Measurements from ENCODE around the gene SSRP1.

Gene SSRP1

GRCh38 chr11:57335343-57336110 is at the start of gene SSRP1:
Gene SSRP1, minus strand, starts transcription at chr11:57335892. Its CDS starts 771 bp downstream, at chr11:57335121.
- peaks cover 31% of the 10 kb centered on the region for H3K4me1 Mint-ChIP-seq
- no peaks in the 10 kb centered on the region for H3K9me3 Mint-ChIP-seq
- H3K27me3 Mint-ChIP-seq, result no peaks in the 10 kb centered on the region
- H3K27ac Mint-ChIP-seq (ENCODE audit: low read depth), result peak within 1 kb of the TSS; percentile 97
- peak; percentile 99 for ATAC-seq (replicated peaks; ENCODE audit: extremely low read depth, poor library complexity, severe bottlenecking)
- peak; percentile 69 to 79 for DNase-seq (ENCODE audit: low spot score in 2 of 2)
- peak within 1 kb of the TSS; percentile 84 for H3K4me3 Mint-ChIP-seq
- peaks cover 27% of the 10 kb centered on the region for H3K36me3 Mint-ChIP-seq (ENCODE audit: insufficient read depth)

GRCh38 chr11:57380975-57381374 is 45.3 kb upstream of the SSRP1 start, which contains the start of gene PRG3:
Gene PRG3, minus strand, starts transcription at chr11:57381150. Its CDS starts 442 bp downstream, at chr11:57380708.
- peaks cover 51% of the 10 kb centered on the region for H3K27me3 Mint-ChIP-seq
- DNase-seq (ENCODE audit: low spot score in 2 of 2) (no peak), ATAC-seq (replicated peaks; ENCODE audit: extremely low read depth, poor library complexity, severe bottlenecking) (no peak)
- H3K36me3 Mint-ChIP-seq (ENCODE audit: insufficient read depth), result peaks cover 1% of the 10 kb centered on the region
- no peaks in the 10 kb centered on the region for H3K4me1 Mint-ChIP-seq
- no peak within 1 kb of the TSS for H3K4me3 Mint-ChIP-seq
- no peaks in the 10 kb centered on the region for H3K9me3 Mint-ChIP-seq
- H3K27ac Mint-ChIP-seq (ENCODE audit: low read depth), result no peak within 1 kb of the TSS

GRCh38 chr11:57379732-57380131 is 44.0 kb upstream of the SSRP1 start:
- H3K4me3 Mint-ChIP-seq, result no peak overlapping the region
- no peak for DNase-seq (ENCODE audit: low spot score in 2 of 2)
- peaks cover 3% of the 10 kb centered on the region for H3K36me3 Mint-ChIP-seq (ENCODE audit: insufficient read depth)
- peaks cover 51% of the 10 kb centered on the region for H3K27me3 Mint-ChIP-seq
- H3K9me3 Mint-ChIP-seq, result no peaks in the 10 kb centered on the region
- no peaks in the 10 kb centered on the region for H3K4me1 Mint-ChIP-seq
- no peak for ATAC-seq (replicated peaks; ENCODE audit: extremely low read depth, poor library complexity, severe bottlenecking)
- H3K27ac Mint-ChIP-seq (ENCODE audit: low read depth), result no peak overlapping the region

GRCh38 chr11:57378186-57378585 is 42.5 kb upstream of the SSRP1 start:
- H3K36me3 Mint-ChIP-seq (ENCODE audit: insufficient read depth), result peaks cover 3% of the 10 kb centered on the region
- no peak overlapping the region for H3K4me3 Mint-ChIP-seq
- H3K27me3 Mint-ChIP-seq, result peaks cover 51% of the 10 kb centered on the region
- DNase-seq (ENCODE audit: low spot score in 2 of 2) (no peak), ATAC-seq (replicated peaks; ENCODE audit: extremely low read depth, poor library complexity, severe bottlenecking) (no peak)
- no peaks in the 10 kb centered on the region for H3K9me3 Mint-ChIP-seq
- H3K27ac Mint-ChIP-seq (ENCODE audit: low read depth), result no peak overlapping the region
- H3K4me1 Mint-ChIP-seq, result no peaks in the 10 kb centered on the region

GRCh38 chr11:57377107-57377506 is 41.4 kb upstream of the SSRP1 start:
- Mint-ChIP-seq H3K27ac (ENCODE audit: low read depth) (no peak overlapping the region), H3K4me1 (no peaks in the 10 kb centered on the region), H3K4me3 (no peak overlapping the region), H3K27me3 (peaks cover 42% of the 10 kb centered on the region), H3K36me3 (ENCODE audit: insufficient read depth) (peaks cover 3% of the 10 kb centered on the region), H3K9me3 (no peaks in the 10 kb centered on the region)
- DNase-seq (ENCODE audit: low spot score in 2 of 2) (no peak), ATAC-seq (replicated peaks; ENCODE audit: extremely low read depth, poor library complexity, severe bottlenecking) (no peak)

GRCh38 chr11:57376095-57377090 is 40.7 kb upstream of the SSRP1 start:
- Mint-ChIP-seq H3K27me3 (peaks cover 35% of the 10 kb centered on the region), H3K4me3 (no peak overlapping the region), H3K9me3 (no peaks in the 10 kb centered on the region), H3K36me3 (ENCODE audit: insufficient read depth) (peaks cover 3% of the 10 kb centered on the region), H3K4me1 (no peaks in the 10 kb centered on the region), H3K27ac (ENCODE audit: low read depth) (no peak overlapping the region)
- ATAC-seq (replicated peaks; ENCODE audit: extremely low read depth, poor library complexity, severe bottlenecking) (no peak), DNase-seq (ENCODE audit: low spot score in 2 of 2) (no peak)

GRCh38 chr11:57375490-57375889 is 39.8 kb upstream of the SSRP1 start:
- H3K4me1 Mint-ChIP-seq, result no peaks in the 10 kb centered on the region
- peaks cover 3% of the 10 kb centered on the region for H3K36me3 Mint-ChIP-seq (ENCODE audit: insufficient read depth)
- ATAC-seq (replicated peaks; ENCODE audit: extremely low read depth, poor library complexity, severe bottlenecking) (no peak), DNase-seq (ENCODE audit: low spot score in 2 of 2) (no peak)
- H3K4me3 Mint-ChIP-seq, result no peak overlapping the region
- no peaks in the 10 kb centered on the region for H3K9me3 Mint-ChIP-seq
- no peak overlapping the region for H3K27ac Mint-ChIP-seq (ENCODE audit: low read depth)
- peaks cover 27% of the 10 kb centered on the region for H3K27me3 Mint-ChIP-seq

- Mint-ChIP-seq H3K27ac (ENCODE audit: low read depth) (no peak overlapping the region), H3K9me3 (no peaks in the 10 kb centered on the region)
Measured at GRCh38 chr11:57374966-57375365, 39.3 kb upstream of the SSRP1 start.

GRCh38 chr11:57373146-57373545 is 37.5 kb upstream of the SSRP1 start:
- peaks cover 3% of the 10 kb centered on the region for H3K36me3 Mint-ChIP-seq (ENCODE audit: insufficient read depth)
- no peak overlapping the region for H3K27ac Mint-ChIP-seq (ENCODE audit: low read depth)
- no peak for DNase-seq (ENCODE audit: low spot score in 2 of 2)
- no peak for ATAC-seq (replicated peaks; ENCODE audit: extremely low read depth, poor library complexity, severe bottlenecking)
- H3K4me1 Mint-ChIP-seq, result no peaks in the 10 kb centered on the region
- no peak overlapping the region for H3K4me3 Mint-ChIP-seq
- H3K27me3 Mint-ChIP-seq, result peaks cover 11% of the 10 kb centered on the region
- no peaks in the 10 kb centered on the region for H3K9me3 Mint-ChIP-seq

More at GRCh38 chr11:57374966-57375365, 39.3 kb upstream of the SSRP1 start:
- H3K27me3 Mint-ChIP-seq, result peaks cover 22% of the 10 kb centered on the region
- peaks cover 3% of the 10 kb centered on the region for H3K36me3 Mint-ChIP-seq (ENCODE audit: insufficient read depth)
- DNase-seq (ENCODE audit: low spot score in 2 of 2), result no peak
- no peak for ATAC-seq (replicated peaks; ENCODE audit: extremely low read depth, poor library complexity, severe bottlenecking)
- no peak overlapping the region for H3K4me3 Mint-ChIP-seq
- no peaks in the 10 kb centered on the region for H3K4me1 Mint-ChIP-seq

GRCh38 chr11:57370941-57371340 is 35.2 kb upstream of the SSRP1 start:
- no peaks in the 10 kb centered on the region for H3K4me1 Mint-ChIP-seq
- peaks cover 2% of the 10 kb centered on the region for H3K36me3 Mint-ChIP-seq (ENCODE audit: insufficient read depth)
- H3K27me3 Mint-ChIP-seq, result peaks cover 6% of the 10 kb centered on the region
- no peak for DNase-seq (ENCODE audit: low spot score in 2 of 2)
- ATAC-seq (replicated peaks; ENCODE audit: extremely low read depth, poor library complexity, severe bottlenecking), result no peak
- no peak overlapping the region for H3K4me3 Mint-ChIP-seq
- no peaks in the 10 kb centered on the region for H3K9me3 Mint-ChIP-seq
- H3K27ac Mint-ChIP-seq (ENCODE audit: low read depth), result no peak overlapping the region

- no peak for DNase-seq (ENCODE audit: low spot score in 2 of 2)
- Mint-ChIP-seq H3K36me3 (ENCODE audit: insufficient read depth) (peaks cover 2% of the 10 kb centered on the region), H3K9me3 (no peaks in the 10 kb centered on the region), H3K27me3 (peaks cover 11% of the 10 kb centered on the region), H3K27ac (ENCODE audit: low read depth) (no peak overlapping the region), H3K4me3 (no peak overlapping the region), H3K4me1 (no peaks in the 10 kb centered on the region)
- ATAC-seq (replicated peaks; ENCODE audit: extremely low read depth, poor library complexity, severe bottlenecking), result no peak
Measured at GRCh38 chr11:57370251-57370650, 34.6 kb upstream of the SSRP1 start.

- Mint-ChIP-seq H3K36me3 (ENCODE audit: insufficient read depth) (peaks cover 2% of the 10 kb centered on the region), H3K4me1 (no peaks in the 10 kb centered on the region), H3K27me3 (peaks cover 25% of the 10 kb centered on the region), H3K9me3 (no peaks in the 10 kb centered on the region), H3K27ac (ENCODE audit: low read depth) (no peak overlapping the region), H3K4me3 (no peak overlapping the region)
- no peak for ATAC-seq (replicated peaks; ENCODE audit: extremely low read depth, poor library complexity, severe bottlenecking)
- no peak for DNase-seq (ENCODE audit: low spot score in 2 of 2)
Measured at GRCh38 chr11:57368845-57369232, 33.1 kb upstream of the SSRP1 start.

Measured in central memory CD8-positive, alpha-beta T cell (primary cell).